Omental fat pad (tissue), 4 donors: ENCODE measurements around the gene KLF9. TPM values are rescaled to one million over a fixed set of nuclear protein-coding genes. Genes with fewer than 3 reads are reported as not detected.

Experiments
- ATAC-seq: fragments of 150-250 bp; one replicate; pipeline ENCODE4 v1.9.1; 2016; ENCODE audit warnings: mild to moderate bottlenecking, moderate library complexity; ENCODE audit not compliant: low FRiP score
- DNase-seq: peaks from one replicate; pipeline ENCODE4 v3.0.0-alpha.2; 2019; ENCODE audit warnings: low spot score
- total RNA-seq, 4 donors: library from RNA; depleted of rRNA; stranded (reverse); fragments of >200 nt; gene quantifications; one replicate each; pipeline ENCODE4 v1.1.0, GENCODE V29; 2016
- TF ChIP-seq, protein P1 (sequence below), 3 donors: fragments of 450-650 bp; IDR thresholded peaks; one replicate each; pipeline ENCODE4 v1.5.1; 2016 to 2017; ENCODE audit warnings: antibody characterized with exemption in 3 of 3, mild to moderate bottlenecking in 3 of 3, moderate library complexity in 2 of 3

KLF9 gene
- total RNA-seq, 4 donors from 2014 or later, result 63.4 to 237 (median 164) TPM

DNA sequence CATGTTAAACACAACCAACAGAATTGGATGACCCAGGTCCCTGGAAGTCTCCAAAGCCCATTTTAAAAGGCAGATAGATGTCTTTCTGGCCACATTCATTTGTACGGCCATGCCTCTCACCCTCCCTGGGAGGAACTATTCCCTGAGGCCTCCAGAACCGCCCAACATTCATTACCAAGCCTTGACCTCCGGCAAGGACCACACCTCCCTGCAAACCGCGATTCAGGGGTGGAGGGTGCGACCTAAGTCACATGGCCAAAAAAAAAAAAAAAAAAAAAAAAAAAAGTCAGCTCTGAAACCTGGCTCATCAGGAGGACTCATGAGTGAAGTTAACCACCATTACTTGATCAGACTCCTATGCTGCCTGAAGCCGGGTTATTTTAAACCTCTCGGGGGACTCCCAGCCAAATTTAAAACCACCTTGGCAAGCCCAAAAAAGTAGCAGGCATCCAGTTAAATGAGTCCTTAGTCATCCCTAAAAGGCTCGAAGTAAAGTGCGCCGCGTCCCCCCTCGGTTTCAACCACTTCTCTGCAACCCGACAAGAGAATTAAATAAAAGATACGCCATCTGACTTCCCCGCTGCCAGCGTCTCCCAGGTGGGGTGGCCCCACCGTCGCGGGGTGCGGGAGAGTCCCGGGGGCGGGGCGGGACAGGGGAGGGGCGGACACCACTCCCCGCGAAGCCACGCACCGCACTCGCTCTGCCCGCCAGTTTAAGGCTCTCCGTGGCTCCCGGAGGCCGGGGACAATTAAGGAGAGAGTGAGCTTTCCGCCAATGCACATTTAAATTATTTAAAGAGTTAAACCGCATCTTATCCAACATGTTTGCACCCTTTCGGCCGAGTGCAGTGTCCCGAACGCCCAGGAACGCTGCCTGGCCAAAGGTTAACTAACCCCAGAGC, 2.3 kb downstream of the KLF9 start:
- ATAC-seq, result no peak
- TF ChIP-seq, protein P1, sequence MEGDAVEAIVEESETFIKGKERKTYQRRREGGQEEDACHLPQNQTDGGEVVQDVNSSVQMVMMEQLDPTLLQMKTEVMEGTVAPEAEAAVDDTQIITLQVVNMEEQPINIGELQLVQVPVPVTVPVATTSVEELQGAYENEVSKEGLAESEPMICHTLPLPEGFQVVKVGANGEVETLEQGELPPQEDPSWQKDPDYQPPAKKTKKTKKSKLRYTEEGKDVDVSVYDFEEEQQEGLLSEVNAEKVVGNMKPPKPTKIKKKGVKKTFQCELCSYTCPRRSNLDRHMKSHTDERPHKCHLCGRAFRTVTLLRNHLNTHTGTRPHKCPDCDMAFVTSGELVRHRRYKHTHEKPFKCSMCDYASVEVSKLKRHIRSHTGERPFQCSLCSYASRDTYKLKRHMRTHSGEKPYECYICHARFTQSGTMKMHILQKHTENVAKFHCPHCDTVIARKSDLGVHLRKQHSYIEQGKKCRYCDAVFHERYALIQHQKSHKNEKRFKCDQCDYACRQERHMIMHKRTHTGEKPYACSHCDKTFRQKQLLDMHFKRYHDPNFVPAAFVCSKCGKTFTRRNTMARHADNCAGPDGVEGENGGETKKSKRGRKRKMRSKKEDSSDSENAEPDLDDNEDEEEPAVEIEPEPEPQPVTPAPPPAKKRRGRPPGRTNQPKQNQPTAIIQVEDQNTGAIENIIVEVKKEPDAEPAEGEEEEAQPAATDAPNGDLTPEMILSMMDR (IDR thresholded peaks at IDR 0.05), result no peak
- DNase-seq, result no peak

DNA sequence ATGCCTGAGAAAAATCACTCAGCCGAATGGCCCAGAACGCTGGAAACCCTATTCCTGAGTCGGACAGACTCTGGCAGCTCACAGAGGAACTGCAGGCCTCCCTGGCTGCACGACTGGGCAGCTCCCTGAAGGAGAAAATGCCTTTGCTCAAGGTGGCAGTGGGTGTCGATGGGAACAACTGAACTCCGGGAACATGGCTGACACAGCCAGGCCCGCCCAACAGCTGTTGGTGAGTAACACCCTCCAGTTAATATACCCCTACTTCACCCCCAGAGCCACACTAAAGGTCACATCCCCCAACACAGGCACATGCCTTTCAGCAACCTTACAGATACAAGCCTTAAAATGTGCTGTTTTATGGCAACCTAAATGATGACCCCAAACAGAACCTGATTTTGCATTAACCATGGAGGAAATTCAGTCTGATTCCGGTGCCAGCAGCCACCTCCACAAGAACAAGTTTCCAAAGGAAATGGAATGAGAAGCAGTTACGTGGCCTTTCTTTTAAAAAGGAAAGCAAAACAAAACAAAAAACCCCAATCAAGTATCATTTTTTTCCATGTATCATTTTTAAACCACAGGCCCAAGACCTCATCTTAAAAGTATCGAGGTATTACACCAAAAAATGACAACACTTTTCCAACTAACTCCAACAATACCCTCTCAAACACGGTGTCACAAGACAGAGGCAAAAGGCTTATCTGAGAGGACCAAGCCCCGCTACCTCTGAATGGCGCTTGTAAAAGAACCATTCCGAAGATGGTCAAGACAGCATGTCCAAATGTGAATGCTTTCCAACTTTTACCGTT, 3.1 kb downstream of the KLF9 start:
- TF ChIP-seq, protein P1 (IDR thresholded peaks at IDR 0.05), result no peak
- no peak for ATAC-seq

DNA sequence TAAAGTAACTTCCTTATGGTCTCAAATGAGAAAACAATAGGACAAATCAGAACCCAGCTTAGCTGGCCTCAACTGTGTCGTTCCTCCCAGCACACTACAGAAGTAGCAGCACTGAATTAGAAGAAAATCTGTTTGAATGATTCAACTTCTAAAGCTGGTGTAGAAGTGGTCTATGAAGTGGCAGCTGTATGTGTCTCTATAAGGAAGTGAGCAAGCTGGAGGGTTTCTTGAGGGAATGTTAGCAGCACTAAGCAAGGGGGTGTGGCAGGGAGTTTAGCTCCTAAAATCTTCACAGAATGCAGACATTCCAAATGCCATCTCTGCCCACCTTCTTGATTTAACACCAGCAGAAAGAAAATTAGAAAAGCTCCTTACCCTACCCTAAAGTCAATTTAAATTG, 4.1 kb downstream of the KLF9 start:
- DNase-seq (no peak), ATAC-seq (no peak)
- TF ChIP-seq, protein P1 (IDR thresholded peaks at IDR 0.05), result no peak

More for the DNA sequence above, 3.1 kb downstream of the KLF9 start:
- DNase-seq, result no peak

DNA sequence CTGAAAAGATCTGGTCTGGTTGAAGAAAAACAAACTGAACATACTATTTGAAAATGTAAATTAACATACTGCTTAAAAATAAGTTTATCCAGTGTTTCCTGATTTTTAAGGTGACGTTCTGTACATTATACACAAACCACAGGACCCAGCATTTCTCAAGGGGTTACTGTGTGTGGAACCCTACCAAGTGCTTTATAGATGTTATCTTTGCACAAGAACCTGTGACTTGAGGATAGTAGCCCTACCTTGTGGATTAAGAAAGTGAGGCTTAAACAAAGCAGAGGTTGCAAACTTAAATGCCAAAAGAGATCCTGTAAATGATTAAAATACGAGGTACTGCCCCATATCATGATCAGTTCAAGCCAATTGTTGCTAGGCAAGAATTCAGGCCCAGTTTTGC, 4.7 kb downstream of the KLF9 start:
- ATAC-seq (no peak), DNase-seq (no peak)
- TF ChIP-seq, protein P1 (IDR thresholded peaks at IDR 0.05), result no peak

DNA sequence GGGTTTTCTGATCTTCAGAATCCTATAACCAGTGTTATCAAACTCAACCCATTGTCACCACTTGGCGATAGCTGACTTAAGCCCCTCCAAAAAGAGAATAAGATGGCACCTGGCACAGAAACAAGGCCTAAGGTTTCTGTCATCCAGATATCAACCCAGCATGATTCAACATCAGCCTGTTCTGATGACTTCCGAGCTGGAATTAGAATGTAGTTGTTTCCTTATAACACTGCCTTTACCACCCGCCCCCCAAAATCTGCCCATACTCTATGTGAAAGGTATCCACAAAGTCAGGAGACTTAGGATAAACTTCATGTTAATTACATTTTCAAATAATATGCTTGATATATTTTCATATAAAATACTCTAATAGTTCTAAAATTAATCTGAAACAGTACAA, 5.2 kb downstream of the KLF9 start:
- DNase-seq (no peak), ATAC-seq (no peak)

DNA sequence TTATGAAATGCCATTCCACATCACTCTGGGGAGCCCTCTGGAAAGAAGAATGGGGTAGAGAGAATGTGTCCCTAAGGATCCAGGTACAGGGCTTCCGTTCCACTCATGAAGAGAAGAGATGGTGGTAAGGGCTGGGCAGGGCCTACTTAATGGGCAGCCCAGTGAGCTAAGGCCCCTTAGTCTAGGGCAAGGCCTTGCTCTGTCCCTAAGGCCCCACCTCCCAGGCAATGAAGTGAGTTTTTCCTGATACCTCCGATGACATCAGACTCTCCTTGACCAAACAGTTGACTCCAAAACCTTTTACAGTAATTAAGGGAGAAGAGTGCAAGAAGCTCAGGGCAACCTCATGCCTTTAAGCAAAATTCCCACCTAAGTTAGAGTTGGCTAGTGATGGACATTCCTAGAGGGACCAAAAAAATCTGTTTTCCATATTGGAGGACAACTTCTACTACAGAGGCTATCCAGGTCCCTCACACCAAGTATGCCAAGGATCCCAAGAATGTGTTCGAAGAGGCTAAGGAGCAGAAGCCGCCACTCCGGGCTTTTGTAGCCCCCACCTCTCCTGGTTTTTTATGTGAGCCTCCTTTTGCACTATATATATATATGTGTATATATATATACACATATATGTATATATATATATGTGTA, 5.9 kb downstream of the KLF9 start:
- TF ChIP-seq, protein P1 (IDR thresholded peaks at IDR 0.05), result no peak
- DNase-seq (no peak), ATAC-seq (no peak)

More for the DNA sequence above, 5.2 kb downstream of the KLF9 start:
- TF ChIP-seq, protein P1 (IDR thresholded peaks at IDR 0.05), result no peak
